Smooth muscle cell of bladder (primary cell): ENCODE data around the gene OR5H6. TPM values are rescaled to one million over a fixed set of nuclear protein-coding genes. Genes with fewer than 3 reads are reported as not detected.

Experiments
- total RNA-seq: library from RNA; depleted of rRNA; stranded (reverse); fragments of >200 nt; gene quantifications from 2 replicates; pipeline ENCODE4 v1.2.3, GENCODE V29; 2014

Gene OR5H6
- total RNA-seq: not detected in 2 replicates

DNA sequence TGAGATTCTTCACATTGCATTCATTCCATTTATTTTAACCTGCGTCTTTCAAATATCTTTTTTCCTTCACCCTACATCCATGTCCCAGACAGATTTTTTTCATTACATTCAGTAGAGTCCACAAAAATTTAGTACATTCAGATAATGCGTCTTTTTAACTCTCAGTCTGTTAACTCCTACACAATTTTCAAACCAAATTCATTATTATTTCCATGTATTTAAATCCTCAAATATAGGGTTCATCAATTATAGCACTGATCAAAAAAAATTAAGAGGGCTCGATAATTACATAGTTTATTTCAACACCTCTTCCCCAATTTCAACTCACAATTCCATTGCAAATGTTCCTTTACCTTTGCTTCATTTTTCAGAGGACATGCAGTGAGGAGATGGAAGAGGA lies at the start of gene OR5H6:
OR5H6 (plus strand) TSS at position 301 of the 400 bp plus-strand sequence; CDS start at position 390, 89 bp downstream.

GRCh38 chr3:98282205-98282604 lies 18.2 kb downstream of the OR5H6 start, which contains the start of gene OR5H2:
Gene OR5H2, plus strand, starts transcription at chr3:98282505. Its CDS starts 398 bp downstream, at chr3:98282903.

Other genes with a start within 250 kb of the OR5H6 start
- gene GABRR3, start 228.9 kb upstream of the OR5H6 start, total RNA-seq: 0.09 and 0.14 TPM in 2 replicates
- not detected in 2 replicates for gene OR5AC2, start 177.1 kb upstream of the OR5H6 start, total RNA-seq
- not detected in 2 replicates for gene OR5H1, start 133.5 kb upstream of the OR5H6 start, total RNA-seq
- not detected in 2 replicates for gene OR5H14, start 116.8 kb upstream of the OR5H6 start, total RNA-seq
- not detected in 2 replicates for gene OR5H15, start 97.5 kb upstream of the OR5H6 start, total RNA-seq
- not detected in 2 replicates for gene OR5H2, start 18.3 kb downstream of the OR5H6 start, total RNA-seq
- gene OR5K4, start 89.6 kb downstream of the OR5H6 start, total RNA-seq: not detected in 2 replicates
- not detected in 2 replicates for gene OR5K3, start 126.4 kb downstream of the OR5H6 start, total RNA-seq
- not detected in 2 replicates for gene OR5K1, start 199.0 kb downstream of the OR5H6 start, total RNA-seq
- gene OR5K2, start 233.4 kb downstream of the OR5H6 start, total RNA-seq: not detected in 2 replicates